Parathyroid adenoma (tissue), 2 donors: ENCODE measurements around the gene ESRRB.

ENCODE experiments used
- H2AFZ ChIP-seq: fragments of 300-600 bp; sonication (generic); one replicate; pipeline ENCODE4 v1.7.0; 2017; ENCODE audit warnings: antibody characterized with exemption, mild to moderate bottlenecking
- H3K27ac ChIP-seq: fragments of 300-600 bp; sonication (generic); one replicate; pipeline ENCODE4 v1.7.0; 2017
- H3K27me3 ChIP-seq: fragments of 300-600 bp; sonication (generic); one replicate; pipeline ENCODE4 v1.7.0; 2017; ENCODE audit warnings: low read length; ENCODE audit not compliant: control insufficient read depth, insufficient read depth
- H3K36me3 ChIP-seq: fragments of 300-600 bp; sonication (generic); one replicate; pipeline ENCODE4 v1.7.0; 2017; ENCODE audit warnings: low read length; ENCODE audit not compliant: control insufficient read depth, insufficient read depth
- H3K4me1 ChIP-seq: fragments of 300-600 bp; sonication (generic); one replicate; pipeline ENCODE4 v1.7.0; 2017; ENCODE audit warnings: control low read depth
- H3K4me2 ChIP-seq: fragments of 300-600 bp; sonication (generic); one replicate; pipeline ENCODE4 v1.7.0; 2017; ENCODE audit warnings: low read length
- H3K4me3 ChIP-seq: fragments of 300-600 bp; sonication (generic); one replicate; pipeline ENCODE4 v1.7.0; 2017; ENCODE audit warnings: low read depth, low read length
- H3K79me2 ChIP-seq: fragments of 300-600 bp; sonication (generic); one replicate; pipeline ENCODE4 v1.7.0; 2017; ENCODE audit warnings: control low read depth
- H3K9ac ChIP-seq: fragments of 300-600 bp; sonication (generic); one replicate; pipeline ENCODE4 v1.7.0; 2017; ENCODE audit warnings: mild to moderate bottlenecking
- H3K9me3 ChIP-seq: fragments of 300-600 bp; sonication (generic); one replicate; pipeline ENCODE4 v1.7.0; 2017; ENCODE audit warnings: low read length; ENCODE audit not compliant: control insufficient read depth
- CTCF ChIP-seq: fragments of 300-600 bp; sonication (generic); IDR thresholded peaks from one replicate; pipeline ENCODE4 v1.7.0; 2017; ENCODE audit warnings: antibody characterized with exemption, mild to moderate bottlenecking
- donor health status: primary hyperparathyroidism.

Gene ESRRB

DNA sequence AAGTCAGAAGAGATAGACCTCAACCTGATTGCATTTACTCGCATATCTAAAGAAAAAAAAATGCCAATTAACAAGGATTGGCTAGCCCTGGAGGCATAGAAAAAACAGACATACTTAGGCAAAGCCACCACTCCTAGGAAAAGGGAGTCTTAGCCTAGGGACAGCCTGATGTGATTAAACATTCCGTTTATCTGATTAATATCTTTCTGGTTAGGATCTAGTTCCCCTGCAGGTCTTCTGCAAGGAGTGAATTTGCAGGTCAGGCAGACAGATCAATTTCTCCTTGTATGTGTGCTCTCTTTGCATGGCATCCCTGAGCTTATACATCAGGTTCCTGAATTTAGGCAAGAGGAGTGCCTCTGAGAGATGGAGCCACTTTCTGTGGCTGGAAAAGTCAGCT lies 70.5 kb downstream of the ESRRB start:
- Histone ChIP-seq H3K9ac (no peak overlapping the region), H3K36me3 (no peaks in the 10 kb centered on the region), H3K9me3 (no peaks in the 10 kb centered on the region), H3K27ac (no peak overlapping the region), H3K4me3 (no peak overlapping the region), H3K79me2 (no peaks in the 10 kb centered on the region), H3K4me1 (no peaks in the 10 kb centered on the region), H2AFZ (no peak overlapping the region), H3K27me3 (no peaks in the 10 kb centered on the region), H3K4me2 (no peak overlapping the region)
- TF ChIP-seq CTCF: no peak

DNA sequence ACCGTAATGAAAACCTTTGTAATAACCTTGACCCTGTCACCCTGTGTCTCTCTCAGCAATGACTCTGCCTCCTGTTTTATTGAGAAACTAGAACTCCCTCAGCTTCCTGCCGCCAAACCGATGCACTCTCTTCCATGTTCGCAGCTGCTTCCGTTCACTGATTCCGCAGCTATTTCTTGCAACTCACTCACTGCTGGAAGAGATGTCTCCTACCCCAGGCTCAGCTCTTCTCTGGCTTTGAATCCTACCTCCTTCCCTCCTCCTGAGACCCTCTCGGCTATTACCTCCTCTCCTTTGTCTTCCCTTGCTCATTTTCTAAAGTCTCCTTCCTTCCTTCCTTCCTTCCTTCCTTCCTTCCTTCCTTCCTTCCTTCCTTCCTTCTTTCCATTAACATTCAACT lies 71.0 kb downstream of the ESRRB start:
- H3K9me3 ChIP-seq: no peaks in the 10 kb centered on the region
- no peak overlapping the region for H3K27ac ChIP-seq
- H3K4me3 ChIP-seq: no peak overlapping the region
- H3K36me3 ChIP-seq: no peaks in the 10 kb centered on the region
- no peaks in the 10 kb centered on the region for H3K27me3 ChIP-seq
- H3K4me1 ChIP-seq: no peaks in the 10 kb centered on the region
- TF ChIP-seq CTCF: no peak
- H3K79me2 ChIP-seq: no peaks in the 10 kb centered on the region
- H3K4me2 ChIP-seq: no peak overlapping the region
- no peak overlapping the region for H2AFZ ChIP-seq
- no peak overlapping the region for H3K9ac ChIP-seq

DNA sequence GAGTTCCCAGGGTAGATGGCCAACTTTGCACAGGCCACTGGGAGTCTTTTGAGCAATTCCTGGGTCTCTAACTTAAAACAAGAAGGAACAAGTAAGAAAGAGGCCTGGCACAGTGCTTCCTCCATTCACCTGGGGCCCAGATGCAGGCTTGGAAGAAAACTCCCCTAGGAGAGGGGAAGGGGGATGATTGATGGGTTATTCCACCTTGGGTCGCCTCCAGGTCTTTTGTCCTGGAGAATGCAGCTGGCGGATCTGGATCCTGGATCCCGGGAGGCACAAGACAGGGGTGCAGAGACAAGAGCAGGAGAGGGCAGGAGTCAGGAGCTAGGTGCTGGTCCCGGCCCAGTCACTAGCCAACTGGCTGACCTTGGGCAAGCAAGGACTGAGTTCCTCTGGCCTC lies 74.5 kb downstream of the ESRRB start:
- H3K4me2 ChIP-seq: no peak overlapping the region
- no peak overlapping the region for H3K27ac ChIP-seq
- H3K4me3 ChIP-seq: no peak overlapping the region
- H3K9ac ChIP-seq: no peak overlapping the region
- no peak overlapping the region for H2AFZ ChIP-seq
- TF ChIP-seq CTCF: no peak
- no peaks in the 10 kb centered on the region for H3K79me2 ChIP-seq
- no peaks in the 10 kb centered on the region for H3K36me3 ChIP-seq
- no peaks in the 10 kb centered on the region for H3K9me3 ChIP-seq
- H3K4me1 ChIP-seq: no peaks in the 10 kb centered on the region
- no peaks in the 10 kb centered on the region for H3K27me3 ChIP-seq

GRCh38 chr14:76456200-76456599 lies 80.3 kb downstream of the ESRRB start:
- Histone ChIP-seq H3K4me2 (no peak overlapping the region), H3K9ac (no peak overlapping the region), H3K4me1 (no peaks in the 10 kb centered on the region), H3K9me3 (no peaks in the 10 kb centered on the region), H2AFZ (no peak overlapping the region), H3K27me3 (no peaks in the 10 kb centered on the region), H3K27ac (no peak overlapping the region), H3K4me3 (no peak overlapping the region), H3K79me2 (no peaks in the 10 kb centered on the region), H3K36me3 (no peaks in the 10 kb centered on the region)
- peak; percentile 68 for TF ChIP-seq CTCF

DNA sequence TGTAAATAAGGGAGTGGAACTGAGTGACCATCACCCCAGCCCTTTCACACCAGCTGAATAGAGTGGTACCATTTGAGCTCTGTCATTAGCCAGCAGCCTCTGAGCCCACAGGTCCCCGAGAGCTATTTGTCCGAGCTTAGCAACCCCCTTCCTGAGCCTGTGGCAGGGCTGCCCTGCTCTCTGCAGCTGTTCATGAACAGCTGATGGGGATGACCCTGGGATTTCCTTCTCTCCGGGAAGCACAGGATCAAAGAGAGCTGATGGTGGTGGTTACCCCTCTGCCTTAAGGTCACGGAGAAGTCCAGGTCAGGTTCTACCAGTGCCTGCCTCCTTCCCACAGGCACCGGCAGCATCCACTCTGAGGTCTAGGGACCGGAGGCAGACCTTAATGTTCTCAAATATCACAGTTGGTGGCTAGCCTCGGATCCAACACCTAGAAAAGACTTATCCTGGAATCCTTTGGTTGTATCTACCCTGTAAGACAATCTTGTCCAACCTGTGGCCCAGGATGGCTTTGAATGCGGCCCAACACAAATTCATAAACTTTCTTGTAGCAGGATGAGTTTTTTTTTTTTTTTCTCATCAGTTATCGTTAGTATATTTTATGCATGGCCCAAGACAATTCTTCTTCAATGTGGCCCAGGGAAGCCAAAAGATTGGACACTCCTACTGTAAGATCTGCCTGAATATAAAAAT lies 81.1 kb downstream of the ESRRB start:
- Histone ChIP-seq H3K27ac (no peak overlapping the region), H3K9ac (no peak overlapping the region), H3K4me1 (no peaks in the 10 kb centered on the region), H3K36me3 (no peaks in the 10 kb centered on the region), H3K27me3 (no peaks in the 10 kb centered on the region), H3K4me2 (no peak overlapping the region), H3K9me3 (no peaks in the 10 kb centered on the region), H2AFZ (no peak overlapping the region), H3K4me3 (no peak overlapping the region), H3K79me2 (no peaks in the 10 kb centered on the region)
- no peak for TF ChIP-seq CTCF
